Suprapubic skin (tissue), 4 donors: ENCODE data around the gene RNF217. TPM values are rescaled to one million over a fixed set of nuclear protein-coding genes. Genes with fewer than 3 reads are reported as not detected.

Experiments
- DNase-seq, 2 donors: peaks; one replicate each; pipeline ENCODE4 v3.0.0-alpha.2; 2019; ENCODE audit warnings: low spot score in 2 of 2
- H3K27ac ChIP-seq: fragments of 200-600 bp; sonication (generic); one replicate; pipeline ENCODE4 v1.5.1; 2019
- H3K27me3 ChIP-seq: fragments of 200-600 bp; sonication (generic); one replicate; pipeline ENCODE4 v1.5.1; 2019
- H3K36me3 ChIP-seq: fragments of 200-600 bp; sonication (generic); one replicate; pipeline ENCODE4 v1.5.1; 2019
- H3K4me1 ChIP-seq: fragments of 200-600 bp; sonication (generic); one replicate; pipeline ENCODE4 v1.5.1; 2019
- H3K4me3 ChIP-seq: fragments of 200-600 bp; sonication (generic); one replicate; pipeline ENCODE4 v1.5.1; 2019; ENCODE audit warnings: mild to moderate bottlenecking
- H3K9me3 ChIP-seq: fragments of 200-600 bp; sonication (generic); one replicate; pipeline ENCODE4 v1.5.1; 2019
- CTCF ChIP-seq, 2 donors: fragments of 200-600 bp in 1 of 2; fragments of 450-650 bp in 1 of 2; sonication (generic) in 1 of 2; IDR thresholded peaks; one replicate each; pipeline ENCODE4 v1.5.1; 2016 to 2019; ENCODE audit warnings: antibody characterized with exemption in 2 of 2, mild to moderate bottlenecking in 1 of 2, moderate library complexity in 1 of 2
- EP300 ChIP-seq: sonication (generic); formaldehyde crosslinking; IDR thresholded peaks from one replicate; pipeline ENCODE4 v1.6.1; 2017; ENCODE audit warnings: antibody characterized with exemption
- POLR2A ChIP-seq, 2 donors: fragments of 450-650 bp; IDR thresholded peaks; one replicate each; pipeline ENCODE4 v1.6.1; 2017; ENCODE audit warnings: antibody characterized with exemption in 2 of 2, mild to moderate bottlenecking in 2 of 2, moderate library complexity in 2 of 2
- POLR2AphosphoS5 ChIP-seq, 3 donors: sonication (generic); formaldehyde crosslinking; IDR thresholded peaks; one replicate each; pipeline ENCODE4 v1.6.1; 2017; ENCODE audit warnings: antibody characterized with exemption in 3 of 3
- WGBS: methylation state at CpG from one replicate; pipeline ENCODE4 v1.1.5; 2018; 5-methylcytosine and 5-hydroxymethylcytosine counted together
- total RNA-seq, 4 donors: library from RNA; depleted of rRNA; stranded (reverse); fragments of >200 nt; gene quantifications; one replicate each; pipeline ENCODE4 v1.1.0, GENCODE V29; 2016

Gene RNF217
- total RNA-seq, 4 donors from 2014 or later, result 32.3 to 55.1 (median 43.3) TPM

- 53% methylated on average over 4 of the region's 4 CpGs for WGBS
- TF ChIP-seq EP300, result no peak
- TF ChIP-seq POLR2AphosphoS5 (IDR thresholded peaks at IDR 0.05), result no peak
- TF ChIP-seq POLR2A (IDR thresholded peaks at IDR 0.05), result no peak
- no peak for TF ChIP-seq CTCF (IDR thresholded peaks at IDR 0.05)
- Histone ChIP-seq H3K4me1 (peaks cover 14% of the 10 kb centered on the region), H3K4me3 (peak overlapping the region; percentile 13), H3K27me3 (no peaks in the 10 kb centered on the region), H3K36me3 (no peaks in the 10 kb centered on the region), H3K9me3 (no peaks in the 10 kb centered on the region), H3K27ac (no peak overlapping the region)
- no peak for DNase-seq
These were observed 39.6 kb downstream of the RNF217 start for GRCh38 chr6:125001684-125002405.

- DNase-seq, result no peak
- Histone ChIP-seq H3K36me3 (no peaks in the 10 kb centered on the region), H3K4me1 (peaks cover 14% of the 10 kb centered on the region), H3K27ac (no peak overlapping the region), H3K4me3 (peak overlapping the region; percentile 13), H3K9me3 (no peaks in the 10 kb centered on the region), H3K27me3 (no peaks in the 10 kb centered on the region)
- 75% methylated on average over 8 of the region's 8 CpGs for WGBS
- TF ChIP-seq CTCF (IDR thresholded peaks at IDR 0.05) (no peak), EP300 (no peak), POLR2AphosphoS5 (IDR thresholded peaks at IDR 0.05) (no peak), POLR2A (IDR thresholded peaks at IDR 0.05) (no peak)
These were observed 40.1 kb downstream of the RNF217 start for GRCh38 chr6:125002406-125002741.

GRCh38 chr6:125003070-125003469, 40.8 kb downstream of the RNF217 start:
- no peaks in the 10 kb centered on the region for H3K36me3 ChIP-seq
- no peak for DNase-seq
- no peak overlapping the region for H3K27ac ChIP-seq
- no peaks in the 10 kb centered on the region for H3K9me3 ChIP-seq
- 88% methylated on average over 2 of the region's 2 CpGs for WGBS
- no peaks in the 10 kb centered on the region for H3K27me3 ChIP-seq
- no peak overlapping the region for H3K4me3 ChIP-seq
- peaks cover 14% of the 10 kb centered on the region for H3K4me1 ChIP-seq
- TF ChIP-seq EP300, result no peak
- TF ChIP-seq POLR2AphosphoS5 (IDR thresholded peaks at IDR 0.05), result no peak
- no peak for TF ChIP-seq POLR2A (IDR thresholded peaks at IDR 0.05)
- no peak for TF ChIP-seq CTCF (IDR thresholded peaks at IDR 0.05)

GRCh38 chr6:125004198-125004597, 42.0 kb downstream of the RNF217 start:
- H3K27me3 ChIP-seq, result no peaks in the 10 kb centered on the region
- TF ChIP-seq EP300 (no peak), CTCF (IDR thresholded peaks at IDR 0.05) (no peak), POLR2AphosphoS5 (IDR thresholded peaks at IDR 0.05) (no peak), POLR2A (IDR thresholded peaks at IDR 0.05) (no peak)
- peaks cover 13% of the 10 kb centered on the region for H3K4me1 ChIP-seq
- no peak overlapping the region for H3K4me3 ChIP-seq
- no peaks in the 10 kb centered on the region for H3K9me3 ChIP-seq
- 85% methylated on average over 1 of the region's 1 CpG for WGBS
- DNase-seq, result no peak
- H3K36me3 ChIP-seq, result no peaks in the 10 kb centered on the region
- no peak overlapping the region for H3K27ac ChIP-seq

GRCh38 chr6:125004797-125005595, 42.8 kb downstream of the RNF217 start:
- Histone ChIP-seq H3K9me3 (no peaks in the 10 kb centered on the region), H3K4me3 (no peak overlapping the region), H3K4me1 (peaks cover 13% of the 10 kb centered on the region), H3K27me3 (no peaks in the 10 kb centered on the region), H3K27ac (no peak overlapping the region), H3K36me3 (no peaks in the 10 kb centered on the region)
- DNase-seq, result no peak
- no peak for TF ChIP-seq POLR2A (IDR thresholded peaks at IDR 0.05)
- TF ChIP-seq EP300, result no peak
- TF ChIP-seq POLR2AphosphoS5 (IDR thresholded peaks at IDR 0.05), result no peak
- no peak for TF ChIP-seq CTCF (IDR thresholded peaks at IDR 0.05)
- 89% methylated on average over 2 of the region's 2 CpGs for WGBS
